ENCODE results near the gene SESTD1.
A peak's percentile ranks its signal among the peaks of the same experiment; 100 is the strongest.

Gene SESTD1

GRCh38 chr2:179170901-179171300 lies 93.7 kb downstream of the SESTD1 start:
- Histone ChIP-seq H2AK5ac (ENCODE audit: low read length) (no peak overlapping the region), H3K27me3 (ENCODE audit: insufficient read depth, low read length) (no peaks in the 10 kb centered on the region), H2BK12ac (ENCODE audit: low read length) (no peak overlapping the region), H3K79me2 (ENCODE audit: control insufficient read depth, insufficient read depth, low read length, poor library complexity) (no peaks in the 10 kb centered on the region), H4K12ac (ENCODE audit: low read depth, low read length) (no peak overlapping the region), H2BK120ac (ENCODE audit: insufficient read depth, low read length, poor library complexity) (no peak overlapping the region), H3K4me3 (ENCODE audit: low read depth, low read length) (no peak overlapping the region), H3K23ac (ENCODE audit: low read length) (no peak overlapping the region), H3K79me1 (ENCODE audit: low read length) (no peaks in the 10 kb centered on the region), H3K14ac (ENCODE audit: low read length) (no peak overlapping the region), H3K9ac (ENCODE audit: low read length) (no peak overlapping the region), H3K9me3 (ENCODE audit: insufficient read depth, low read depth, low read length) (no peaks in the 10 kb centered on the region), H3K4ac (ENCODE audit: low read depth, low read length) (no peak overlapping the region), H4K8ac (ENCODE audit: low read depth, low read length) (no peak overlapping the region), H3K27ac (ENCODE audit: low read depth, low read length) (no peak overlapping the region), H3K18ac (ENCODE audit: low read length) (no peak overlapping the region), H2AFZ (ENCODE audit: insufficient read depth, low read length, poor library complexity) (no peak overlapping the region), H3K4me1 (ENCODE audit: control insufficient read depth in 1 of 2, insufficient read depth in 2 of 2, low read length in 2 of 2) (no peaks in the 10 kb centered on the region), H4K91ac (ENCODE audit: low read depth, low read length) (no peak overlapping the region), H3K36me3 (ENCODE audit: control insufficient read depth in 1 of 2, insufficient read depth in 2 of 2, low read length in 2 of 2) (peaks cover 0 to 3% of the 10 kb centered on the region in 2 experiments), H2BK5ac (ENCODE audit: low read depth, low read length, poor library complexity) (no peak overlapping the region), H3K4me2 (ENCODE audit: low read length) (no peak overlapping the region)
- no peak for DNase-seq
- WGBS (ENCODE audit: extremely low coverage, insufficient coverage, insufficient read length) = no CpG with 5 or more reads among the region's 1 CpG

- H3K9me3 ChIP-seq (ENCODE audit: insufficient read depth, low read depth, low read length) = no peaks in the 10 kb centered on the region
- no CpG with 5 or more reads among the region's 3 CpGs for WGBS (ENCODE audit: extremely low coverage, insufficient coverage, insufficient read length)
- no peaks in the 10 kb centered on the region for H3K27me3 ChIP-seq (ENCODE audit: insufficient read depth, low read length)
- H2AK5ac ChIP-seq (ENCODE audit: low read length) = no peak overlapping the region
- no peak overlapping the region for H3K4ac ChIP-seq (ENCODE audit: low read depth, low read length)
- no peak overlapping the region for H2BK5ac ChIP-seq (ENCODE audit: low read depth, low read length, poor library complexity)
- H2AFZ ChIP-seq (ENCODE audit: insufficient read depth, low read length, poor library complexity) = no peak overlapping the region
- H3K23ac ChIP-seq (ENCODE audit: low read length) = no peak overlapping the region
- H3K9ac ChIP-seq (ENCODE audit: low read length) = no peak overlapping the region
- H3K14ac ChIP-seq (ENCODE audit: low read length) = no peak overlapping the region
- no peaks in the 10 kb centered on the region for H3K36me3 ChIP-seq (ENCODE audit: control insufficient read depth in 1 of 2, insufficient read depth in 2 of 2, low read length in 2 of 2)
- H4K8ac ChIP-seq (ENCODE audit: low read depth, low read length) = no peak overlapping the region
- H4K12ac ChIP-seq (ENCODE audit: low read depth, low read length) = no peak overlapping the region
- no peak overlapping the region for H3K18ac ChIP-seq (ENCODE audit: low read length)
- no peak overlapping the region for H4K91ac ChIP-seq (ENCODE audit: low read depth, low read length)
- H3K4me1 ChIP-seq (ENCODE audit: control insufficient read depth in 1 of 2, insufficient read depth in 2 of 2, low read length in 2 of 2) = peaks cover 0 to 2% of the 10 kb centered on the region in 2 experiments
- H3K79me2 ChIP-seq (ENCODE audit: control insufficient read depth, insufficient read depth, low read length, poor library complexity) = no peaks in the 10 kb centered on the region
- no peak overlapping the region for H2BK120ac ChIP-seq (ENCODE audit: insufficient read depth, low read length, poor library complexity)
- no peak overlapping the region for H3K4me3 ChIP-seq (ENCODE audit: low read depth, low read length)
- no peaks in the 10 kb centered on the region for H3K79me1 ChIP-seq (ENCODE audit: low read length)
- DNase-seq = no peak
- no peak overlapping the region for H2BK12ac ChIP-seq (ENCODE audit: low read length)
- no peak overlapping the region for H3K4me2 ChIP-seq (ENCODE audit: low read length)
- no peak overlapping the region for H3K27ac ChIP-seq (ENCODE audit: low read depth, low read length)
Measured at GRCh38 chr2:179165356-179166000, 99.2 kb downstream of the SESTD1 start.

GRCh38 chr2:179141206-179141605 lies 123.4 kb downstream of the SESTD1 start:
- Histone ChIP-seq H4K12ac (ENCODE audit: low read depth, low read length) (no peak overlapping the region), H2AFZ (ENCODE audit: insufficient read depth, low read length, poor library complexity) (no peak overlapping the region), H3K4me2 (ENCODE audit: low read length) (no peak overlapping the region), H3K4me3 (ENCODE audit: low read depth, low read length) (no peak overlapping the region), H3K4me1 (ENCODE audit: control insufficient read depth in 1 of 2, insufficient read depth in 2 of 2, low read length in 2 of 2) (no peaks in the 10 kb centered on the region), H3K4ac (ENCODE audit: low read depth, low read length) (no peak overlapping the region), H3K9me3 (ENCODE audit: insufficient read depth, low read depth, low read length) (no peaks in the 10 kb centered on the region), H3K27ac (ENCODE audit: low read depth, low read length) (no peak overlapping the region), H2BK120ac (ENCODE audit: insufficient read depth, low read length, poor library complexity) (no peak overlapping the region), H4K91ac (ENCODE audit: low read depth, low read length) (no peak overlapping the region), H3K79me2 (ENCODE audit: control insufficient read depth, insufficient read depth, low read length, poor library complexity) (no peaks in the 10 kb centered on the region), H2BK12ac (ENCODE audit: low read length) (no peak overlapping the region), H2BK5ac (ENCODE audit: low read depth, low read length, poor library complexity) (no peak overlapping the region), H3K9ac (ENCODE audit: low read length) (no peak overlapping the region), H3K27me3 (ENCODE audit: insufficient read depth, low read length) (no peaks in the 10 kb centered on the region), H4K8ac (ENCODE audit: low read depth, low read length) (no peak overlapping the region), H2AK5ac (ENCODE audit: low read length) (no peak overlapping the region), H3K36me3 (ENCODE audit: control insufficient read depth in 1 of 2, insufficient read depth in 2 of 2, low read length in 2 of 2) (peaks cover 0 to 4% of the 10 kb centered on the region in 2 experiments), H3K18ac (ENCODE audit: low read length) (no peak overlapping the region), H3K79me1 (ENCODE audit: low read length) (no peaks in the 10 kb centered on the region), H3K14ac (ENCODE audit: low read length) (no peak overlapping the region), H3K23ac (ENCODE audit: low read length) (no peak overlapping the region)
- peak in 1 of 2 donors; percentile 10 for DNase-seq
- WGBS (ENCODE audit: extremely low coverage, insufficient coverage, insufficient read length) = no CpG with 5 or more reads among the region's 1 CpG

- DNase-seq = no peak
- Histone ChIP-seq H2BK5ac (ENCODE audit: low read depth, low read length, poor library complexity) (no peak overlapping the region), H3K27me3 (ENCODE audit: insufficient read depth, low read length) (no peaks in the 10 kb centered on the region), H4K91ac (ENCODE audit: low read depth, low read length) (no peak overlapping the region), H2BK120ac (ENCODE audit: insufficient read depth, low read length, poor library complexity) (no peak overlapping the region), H3K18ac (ENCODE audit: low read length) (no peak overlapping the region), H2AFZ (ENCODE audit: insufficient read depth, low read length, poor library complexity) (no peak overlapping the region), H3K4me3 (ENCODE audit: low read depth, low read length) (no peak overlapping the region), H2AK5ac (ENCODE audit: low read length) (no peak overlapping the region), H3K23ac (ENCODE audit: low read length) (no peak overlapping the region), H2BK12ac (ENCODE audit: low read length) (no peak overlapping the region), H3K27ac (ENCODE audit: low read depth, low read length) (no peak overlapping the region), H3K4ac (ENCODE audit: low read depth, low read length) (no peak overlapping the region), H3K4me2 (ENCODE audit: low read length) (no peak overlapping the region), H4K12ac (ENCODE audit: low read depth, low read length) (no peak overlapping the region), H3K14ac (ENCODE audit: low read length) (no peak overlapping the region), H3K9me3 (ENCODE audit: insufficient read depth, low read depth, low read length) (no peaks in the 10 kb centered on the region), H3K4me1 (ENCODE audit: control insufficient read depth in 1 of 2, insufficient read depth in 2 of 2, low read length in 2 of 2) (no peaks in the 10 kb centered on the region), H3K79me1 (ENCODE audit: low read length) (no peaks in the 10 kb centered on the region), H4K8ac (ENCODE audit: low read depth, low read length) (no peak overlapping the region), H3K36me3 (ENCODE audit: control insufficient read depth in 1 of 2, insufficient read depth in 2 of 2, low read length in 2 of 2) (peaks cover 0 to 4% of the 10 kb centered on the region in 2 experiments), H3K9ac (ENCODE audit: low read length) (no peak overlapping the region), H3K79me2 (ENCODE audit: control insufficient read depth, insufficient read depth, low read length, poor library complexity) (no peaks in the 10 kb centered on the region)
- no CpG with 5 or more reads among the region's 4 CpGs for WGBS (ENCODE audit: extremely low coverage, insufficient coverage, insufficient read length)
Measured at GRCh38 chr2:179140571-179140970, 124.1 kb downstream of the SESTD1 start.

All from trophoblast cell (in vitro differentiated cells and primary cell).